ENCODE measurements around the gene DNAJC8.
A peak's percentile ranks its signal among the peaks of the same experiment; 100 is the strongest.

DNAJC8 gene

GRCh38 chr1:28232558-28233263 lies at the start of gene DNAJC8:
Gene DNAJC8 (minus strand): TSS chr1:28233029. CDS start chr1:28232998, 31 bp downstream.
- peak; percentile 54 to 94 (median 88) for DNase-seq

- no peak for DNase-seq
Observed at GRCh38 chr1:28281608-28282425, 49.0 kb upstream of the DNAJC8 start.

GRCh38 chr1:28280977-28281381 lies 48.1 kb upstream of the DNAJC8 start:
- DNase-seq: no peak

- DNase-seq: no peak
Observed at GRCh38 chr1:28280501-28280900, 47.7 kb upstream of the DNAJC8 start.

DNA sequence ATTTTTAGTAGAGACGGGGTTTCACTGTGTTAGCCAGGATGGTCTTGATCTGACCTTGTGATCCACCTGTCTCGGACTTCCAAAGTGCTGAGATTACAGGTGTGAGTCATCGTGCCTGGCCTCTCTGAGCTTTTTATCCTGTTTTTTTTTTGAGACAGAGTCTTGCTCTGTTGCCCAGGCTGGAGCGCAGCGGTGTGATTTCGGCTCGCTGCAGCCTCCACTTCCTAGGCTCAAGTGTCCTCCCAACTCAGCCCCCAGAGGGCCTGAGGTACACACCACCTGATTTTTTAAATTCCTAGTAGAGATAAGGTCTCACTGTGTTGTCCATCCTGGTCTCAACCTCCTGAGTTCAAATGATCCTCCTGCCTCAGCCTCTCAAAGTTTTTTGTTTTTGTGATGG lies 46.9 kb upstream of the DNAJC8 start:
- no peak for DNase-seq

- no peak for DNase-seq
Observed at GRCh38 chr1:28278763-28279162, 45.9 kb upstream of the DNAJC8 start.

DNA sequence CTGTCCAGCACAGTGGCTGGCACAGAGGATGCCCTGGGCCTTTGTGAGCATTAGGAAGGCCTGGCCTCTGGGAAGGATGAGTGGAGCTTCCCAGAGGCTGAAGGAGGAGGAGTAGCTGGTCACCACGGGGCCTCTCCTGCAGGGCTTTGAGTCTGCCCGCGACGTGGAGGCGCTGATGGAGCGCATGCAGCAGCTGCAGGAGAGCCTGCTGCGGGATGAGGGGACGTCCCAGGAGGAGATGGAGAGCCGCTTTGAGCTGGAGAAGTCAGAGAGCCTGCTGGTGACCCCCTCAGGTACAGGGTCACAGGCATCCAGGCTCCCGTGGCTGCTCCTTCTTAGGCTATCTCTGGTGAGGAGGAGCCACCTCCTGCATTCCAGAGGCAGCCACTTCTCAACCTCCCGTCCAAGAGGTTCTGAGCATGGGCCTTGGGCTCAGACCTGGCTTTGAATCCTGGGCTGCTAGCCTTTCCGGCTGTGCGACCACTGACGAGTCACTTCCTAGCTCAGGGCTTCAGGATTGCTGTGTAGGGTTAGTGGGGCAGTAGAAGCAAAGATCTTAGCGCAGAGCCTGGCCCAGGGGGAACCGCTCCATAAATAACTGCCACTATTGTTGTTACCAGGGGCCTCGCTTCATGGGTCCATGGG lies 40.5 kb upstream of the DNAJC8 start:
- no peak for DNase-seq

DNA sequence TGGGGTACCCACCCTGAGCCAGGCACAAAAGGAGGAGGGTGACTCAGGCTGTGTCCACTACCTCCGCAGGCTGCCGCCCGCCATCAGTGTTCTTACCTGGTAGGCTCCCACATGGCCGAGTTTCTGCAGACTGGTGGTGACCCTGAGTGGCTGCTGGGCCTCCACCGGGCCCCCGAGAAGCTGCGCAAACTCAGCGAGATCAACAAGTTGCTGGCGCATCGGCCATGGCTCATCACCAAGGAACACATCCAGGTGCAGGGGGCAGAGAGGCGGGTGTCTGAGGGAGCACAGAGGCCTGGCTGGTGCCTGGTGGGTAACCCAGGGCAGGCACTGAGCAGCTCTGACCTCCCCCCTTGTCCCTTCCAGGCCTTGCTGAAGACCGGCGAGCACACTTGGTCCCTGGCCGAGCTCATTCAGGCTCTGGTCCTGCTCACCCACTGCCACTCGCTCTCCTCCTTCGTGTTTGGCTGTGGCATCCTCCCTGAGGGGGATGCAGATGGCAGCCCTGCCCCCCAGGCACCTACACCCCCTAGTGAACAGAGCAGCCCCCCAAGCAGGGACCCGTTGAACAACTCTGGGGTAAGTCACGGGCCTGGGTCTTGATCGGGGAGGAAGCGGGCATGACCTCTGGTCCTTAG lies 39.5 kb upstream of the DNAJC8 start:
- DNase-seq: no peak

GRCh38 chr1:28269529-28269928 lies 36.7 kb upstream of the DNAJC8 start:
- no peak for DNase-seq

DNA sequence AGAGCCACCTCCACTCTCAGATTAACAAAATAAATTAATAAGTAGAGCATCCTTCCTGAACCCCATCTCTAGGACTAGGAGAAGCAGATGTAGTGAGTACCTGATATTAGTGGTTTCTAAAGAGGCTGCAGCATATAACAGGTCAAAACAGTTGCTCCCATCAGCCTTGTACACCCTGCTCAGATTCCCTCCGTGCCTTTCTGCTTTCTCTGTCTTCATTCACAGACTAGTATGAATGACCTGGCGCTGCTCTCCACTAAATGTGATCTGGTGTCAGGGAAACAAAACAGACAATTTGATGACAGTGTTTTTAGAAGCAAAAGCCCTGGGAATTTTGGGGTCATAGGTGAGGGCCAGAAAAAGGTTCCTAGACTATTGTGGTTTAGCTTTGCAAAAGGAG lies 34.8 kb upstream of the DNAJC8 start:
- DNase-seq: no peak

GRCh38 chr1:28266920-28267322 lies 34.1 kb upstream of the DNAJC8 start:
- no peak for DNase-seq

GRCh38 chr1:28265577-28265976 lies 32.7 kb upstream of the DNAJC8 start:
- DNase-seq: no peak

- DNase-seq: no peak
Observed at GRCh38 chr1:28264897-28265296, 32.1 kb upstream of the DNAJC8 start.

DNA sequence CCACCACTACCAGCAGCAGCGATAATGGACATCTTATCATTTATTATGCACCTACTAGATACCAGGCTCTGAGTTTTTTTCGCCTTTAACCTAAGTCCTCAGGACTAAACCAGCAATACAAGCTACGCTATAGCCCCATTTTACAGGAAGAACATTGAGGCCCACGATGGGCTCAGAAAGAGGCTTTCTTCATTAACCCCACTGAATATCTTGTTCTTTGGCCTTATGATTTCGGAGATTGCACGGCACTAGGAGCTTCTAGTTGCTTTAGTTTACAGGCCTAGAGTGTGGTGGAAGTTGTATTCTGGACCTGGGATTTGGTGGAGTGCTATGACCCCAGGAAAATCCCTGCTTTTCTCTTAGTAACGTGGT lies 28.0 kb upstream of the DNAJC8 start:
- no peak for DNase-seq

DNA sequence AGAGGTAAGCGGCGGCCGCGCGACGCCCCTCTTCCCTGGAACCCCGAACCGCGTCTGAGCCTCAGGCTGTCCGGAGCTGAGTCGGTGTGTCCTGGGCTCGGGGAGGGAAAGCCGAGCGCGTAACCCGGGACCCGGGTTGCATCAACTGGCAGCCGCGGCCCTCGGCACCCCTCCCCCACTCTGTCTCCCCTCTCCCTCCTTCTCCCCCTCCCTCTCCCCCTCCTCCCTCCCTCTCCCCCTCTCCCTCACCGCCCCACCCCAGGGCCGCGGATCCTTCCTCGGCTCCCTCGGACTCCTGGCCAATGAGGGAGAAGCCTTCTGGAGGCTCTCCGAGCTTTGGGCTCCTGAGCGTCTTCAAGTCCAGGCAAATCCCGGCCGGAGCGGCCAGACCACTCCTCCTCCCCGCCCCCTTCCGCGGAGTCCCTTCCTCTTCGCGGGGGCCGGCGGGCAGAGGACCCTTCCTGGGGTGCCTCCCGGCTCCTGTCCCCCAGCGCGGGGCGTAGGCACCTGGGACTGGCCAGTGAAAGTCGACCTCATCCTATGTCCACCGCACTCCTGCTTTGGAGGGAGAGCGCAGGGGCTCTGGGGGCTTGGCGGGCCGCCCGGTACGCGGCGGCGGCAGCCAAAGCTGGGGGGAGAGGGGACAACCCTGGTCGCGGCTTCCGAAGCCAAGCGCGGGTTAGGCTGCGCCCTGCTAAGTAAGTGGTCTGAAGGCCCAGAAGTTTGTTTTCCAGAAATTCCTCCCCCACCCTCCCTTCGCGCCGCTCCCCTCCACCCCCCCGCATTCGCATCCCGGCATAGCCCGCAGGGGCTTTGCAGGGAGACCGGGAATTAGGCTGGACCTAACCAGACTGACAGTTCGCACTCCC lies 27.3 kb upstream of the DNAJC8 start:
- peak in 11 of 14 donors; percentile 26 to 78 (median 42) for DNase-seq

DNA sequence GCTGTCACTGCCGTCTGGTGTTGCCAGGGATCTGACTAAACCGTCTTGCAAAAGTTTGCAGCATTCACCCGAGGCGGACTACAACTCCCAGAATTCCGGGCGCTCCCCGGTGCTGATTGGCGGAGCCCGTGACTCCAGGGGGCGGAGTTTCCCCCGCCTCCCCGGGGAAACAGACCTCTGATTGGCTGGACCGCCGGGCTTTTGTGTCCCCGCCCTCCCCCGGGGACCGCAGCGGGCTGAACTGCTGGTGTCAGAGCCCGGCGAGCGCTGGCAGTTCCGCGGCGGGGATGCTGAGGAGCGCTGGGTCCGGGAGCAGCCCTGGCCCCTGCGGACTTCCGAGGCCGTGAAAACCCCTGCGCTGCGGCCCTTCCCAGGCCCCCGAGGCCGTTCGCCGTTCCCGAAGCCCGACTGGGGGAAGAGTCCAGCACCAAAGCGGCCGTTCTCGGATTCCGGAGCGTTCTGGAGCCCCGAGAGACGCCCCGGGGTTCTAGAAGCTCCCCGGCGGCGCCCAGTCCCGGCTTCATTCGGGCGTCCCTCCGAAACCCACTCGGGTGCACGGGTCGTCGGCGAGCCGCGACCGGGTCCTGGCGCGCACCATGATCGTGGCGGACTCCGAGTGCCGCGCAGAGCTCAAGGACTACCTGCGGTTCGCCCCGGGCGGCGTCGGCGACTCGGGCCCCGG lies 26.6 kb upstream of the DNAJC8 start, which contains the start of gene SESN2:
TSS of gene SESN2 (plus strand) at position 267 of the 682 bp plus-strand sequence. CDS start at position 597, 330 bp downstream.
- peak; percentile 74 to 98 (median 94) for DNase-seq

DNA sequence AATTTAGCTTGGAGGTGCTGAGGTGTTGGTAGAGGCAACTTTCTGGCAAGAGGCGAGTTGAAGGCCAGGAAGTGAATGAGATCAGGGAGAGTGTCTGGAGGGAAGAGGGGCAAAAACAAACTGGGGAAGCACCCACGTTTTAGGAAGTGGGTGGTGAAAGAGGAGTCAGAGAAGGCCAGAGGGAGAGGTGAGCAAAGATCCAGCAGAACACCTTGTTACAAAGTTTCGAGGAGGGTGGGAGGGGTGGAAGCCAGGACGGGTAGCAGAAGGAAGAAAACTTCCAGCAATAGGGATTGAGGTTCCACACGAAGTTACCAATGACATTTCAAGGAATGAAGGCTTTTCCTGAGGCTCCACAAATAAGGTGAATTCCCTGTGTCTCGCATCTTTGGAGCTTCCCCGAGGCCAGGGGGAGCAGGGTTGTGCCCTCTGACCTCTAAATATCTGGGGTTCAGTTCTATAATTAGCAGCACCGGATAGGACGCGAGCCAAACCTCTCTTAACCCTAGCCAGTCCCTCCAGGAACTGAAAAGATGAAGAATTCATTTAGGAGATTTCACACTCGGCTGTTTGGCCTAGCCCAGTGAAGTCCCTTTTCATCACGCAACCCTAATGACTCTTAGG lies 25.9 kb upstream of the DNAJC8 start:
- no peak for DNase-seq

- DNase-seq: no peak
Observed at GRCh38 chr1:28257736-28258135, 24.9 kb upstream of the DNAJC8 start.

GRCh38 chr1:28256197-28256827 lies 23.5 kb upstream of the DNAJC8 start:
- DNase-seq: no peak

DNA sequence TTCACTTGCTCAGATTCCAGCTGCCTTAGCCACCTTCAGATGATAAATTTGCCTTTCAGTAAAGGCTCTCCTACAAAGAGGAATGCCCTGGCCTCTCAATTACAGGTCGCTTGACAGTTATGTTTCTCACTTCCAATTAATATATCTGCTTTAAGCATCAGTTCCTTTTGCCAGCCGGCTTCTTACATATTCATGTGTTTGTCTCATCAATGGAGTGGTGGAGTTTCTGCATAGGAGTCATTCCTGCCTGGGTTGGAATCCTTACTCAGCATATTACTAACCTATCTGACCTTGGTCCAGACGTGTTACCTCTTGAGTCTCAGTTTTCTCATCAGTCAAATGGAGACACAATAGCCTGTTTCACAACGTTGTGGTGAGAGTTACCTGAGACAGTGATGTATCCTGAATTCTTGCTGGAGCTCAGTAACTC lies 17.1 kb upstream of the DNAJC8 start:
- no peak for DNase-seq

Measured in C1 segment of cervical spinal cord (tissue), 14 donors.